Middle frontal gyrus (tissue), 1 donor: ENCODE results near the gene MYO1A.
"Not testable (repeated sequence)": the region's sequence is repeated elsewhere in the genome, so short reads cannot be mapped to it uniquely, and the experiment has no call there.

Experiments used
- DNase-seq: peaks from one replicate; pipeline ENCODE4 v3.0.0-alpha.2; 2015; ENCODE audit warnings: low spot score; ENCODE audit errors: extremely low spot score

Gene MYO1A

DNA sequence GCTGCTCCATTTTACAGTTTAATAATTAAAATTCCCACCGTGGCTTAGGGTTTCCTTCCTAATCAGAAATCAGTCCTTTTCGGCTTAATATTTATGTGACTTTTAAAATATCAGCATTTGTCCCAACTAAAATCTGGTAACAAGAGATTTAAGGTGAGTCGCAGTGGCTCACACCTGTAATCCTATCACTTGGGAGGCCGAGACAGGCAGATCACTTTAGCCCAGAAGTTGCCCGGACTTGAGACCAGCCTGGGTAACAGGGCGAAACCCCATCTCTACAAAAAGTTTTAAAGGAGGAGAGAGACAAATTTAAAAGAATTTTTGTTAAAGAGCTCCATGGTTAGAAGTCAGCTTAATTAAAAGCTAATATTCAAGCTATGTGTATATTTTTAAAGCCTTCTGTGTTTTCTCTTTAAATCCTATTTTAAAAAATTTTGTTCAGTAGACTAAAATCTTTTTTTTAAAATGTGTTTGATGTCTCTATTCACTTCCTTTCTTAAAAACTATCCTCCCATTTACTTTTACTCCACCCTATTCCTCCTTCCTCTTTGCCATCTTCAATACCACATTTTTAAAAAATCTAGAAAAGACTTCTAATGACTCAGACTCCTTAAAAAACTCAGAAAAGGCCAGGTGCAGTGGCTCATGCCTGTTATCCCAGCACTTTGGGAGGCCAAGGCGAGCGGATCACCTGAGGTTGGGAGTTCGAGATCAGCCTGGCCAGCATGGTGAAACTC is 29.8 kb downstream of the MYO1A start:
- DNase-seq = no peak

DNA sequence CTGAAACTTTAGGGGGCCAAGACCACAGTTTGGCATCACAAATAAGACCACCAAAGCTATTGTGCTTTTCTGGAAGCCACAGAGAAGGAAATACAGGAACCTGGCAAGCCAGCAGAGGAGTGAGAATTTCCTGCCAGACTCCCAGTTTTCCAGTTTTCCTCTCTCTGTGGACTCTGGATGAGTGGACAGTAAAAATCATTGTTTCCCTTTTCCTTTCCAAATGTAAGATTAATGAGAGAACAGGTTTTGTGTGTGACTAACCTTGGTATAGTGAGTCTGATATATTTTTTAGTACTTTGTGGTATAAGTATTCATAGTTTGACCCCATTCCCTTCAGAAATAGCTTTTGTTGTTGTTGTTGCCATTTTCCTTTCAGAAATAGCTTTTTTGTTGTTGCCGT is 31.0 kb downstream of the MYO1A start:
- DNase-seq = no peak

DNA sequence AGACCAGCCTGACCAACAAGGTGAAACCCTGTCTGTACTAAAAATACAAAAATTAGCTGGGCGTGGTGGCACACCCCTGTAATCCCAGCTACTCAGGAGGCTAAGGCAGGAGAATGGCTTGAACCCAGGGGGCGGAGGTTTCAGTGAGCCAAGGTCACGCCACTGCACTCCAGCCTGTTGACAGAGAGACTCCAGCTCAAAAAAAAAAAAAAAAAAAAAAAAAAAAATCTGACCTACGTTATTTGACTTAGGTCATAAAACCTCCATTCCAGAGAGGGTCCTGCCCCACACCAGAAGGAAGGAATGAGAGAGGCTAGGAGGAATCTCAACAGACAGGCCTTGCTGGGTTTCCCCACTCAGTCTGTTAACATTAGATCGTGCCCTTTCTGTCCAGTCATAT is 31.6 kb downstream of the MYO1A start:
- not testable (repeated sequence) for DNase-seq

DNA sequence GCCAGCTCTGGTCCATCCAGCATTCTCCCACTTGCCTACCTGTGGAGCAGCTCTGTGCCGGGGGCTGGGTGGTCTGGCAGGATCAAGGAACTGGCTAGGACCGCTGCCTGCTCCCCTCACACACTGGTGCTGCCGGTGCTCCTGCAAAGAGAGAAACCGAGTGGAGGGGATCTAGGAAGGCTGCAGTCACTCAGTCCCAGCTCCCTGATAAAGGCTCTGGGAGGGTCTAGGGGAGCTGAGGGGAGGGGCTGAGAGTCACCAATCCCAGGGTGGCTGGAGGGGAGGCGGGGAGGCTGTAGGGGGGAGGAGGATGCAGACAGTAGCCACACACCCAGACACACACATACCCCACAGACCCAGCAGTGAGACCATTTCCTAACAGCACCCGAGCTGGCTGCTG is 33.6 kb downstream of the MYO1A start, which contains the start of gene TAC3:
TAC3 (minus strand) TSS at position 182 of the 400 bp plus-strand sequence. CDS start 732 bp downstream, outside the sequence.
- no peak for DNase-seq

DNA sequence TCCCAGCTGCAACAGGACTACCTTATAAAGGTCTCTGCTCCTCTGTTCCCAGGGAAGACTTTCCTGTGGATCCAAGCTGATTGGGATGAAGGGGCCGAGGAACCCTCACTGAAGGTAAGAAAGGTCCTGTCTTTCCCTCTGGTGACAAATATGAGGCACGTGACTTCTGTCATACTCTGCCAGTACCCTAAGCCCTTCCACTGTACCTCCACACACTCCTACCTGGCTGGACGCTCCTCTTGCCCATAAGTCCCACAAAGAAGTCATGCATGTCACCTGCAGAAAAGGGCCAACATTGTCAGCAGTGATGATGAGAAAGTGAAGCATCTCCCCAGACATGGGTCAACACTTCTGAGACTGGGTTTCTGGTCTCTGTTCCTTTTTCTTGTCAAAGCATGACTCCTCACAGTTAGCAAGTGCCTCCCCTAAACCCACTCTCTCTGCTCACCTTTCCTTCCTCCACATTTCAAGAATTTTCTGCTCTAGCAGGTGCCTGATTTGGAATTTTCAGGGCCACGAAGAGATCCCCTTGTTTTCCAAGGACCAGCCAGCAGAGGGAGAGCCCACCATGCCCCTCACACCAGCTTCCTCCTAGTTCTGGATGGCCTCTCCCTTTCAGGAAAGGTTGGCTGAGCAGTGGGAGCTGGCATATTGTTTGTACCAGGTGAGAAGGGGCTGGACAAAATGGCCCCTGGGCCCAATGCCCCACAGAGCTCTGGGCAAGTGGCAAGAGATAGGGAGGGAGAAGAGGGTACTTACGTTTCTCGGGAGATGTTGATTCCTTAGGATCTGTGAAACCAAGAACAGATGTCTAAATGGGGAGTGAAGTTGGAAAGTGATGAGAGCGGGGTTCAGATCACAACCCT is 37.1 kb downstream of the MYO1A start:
- no peak for DNase-seq

DNA sequence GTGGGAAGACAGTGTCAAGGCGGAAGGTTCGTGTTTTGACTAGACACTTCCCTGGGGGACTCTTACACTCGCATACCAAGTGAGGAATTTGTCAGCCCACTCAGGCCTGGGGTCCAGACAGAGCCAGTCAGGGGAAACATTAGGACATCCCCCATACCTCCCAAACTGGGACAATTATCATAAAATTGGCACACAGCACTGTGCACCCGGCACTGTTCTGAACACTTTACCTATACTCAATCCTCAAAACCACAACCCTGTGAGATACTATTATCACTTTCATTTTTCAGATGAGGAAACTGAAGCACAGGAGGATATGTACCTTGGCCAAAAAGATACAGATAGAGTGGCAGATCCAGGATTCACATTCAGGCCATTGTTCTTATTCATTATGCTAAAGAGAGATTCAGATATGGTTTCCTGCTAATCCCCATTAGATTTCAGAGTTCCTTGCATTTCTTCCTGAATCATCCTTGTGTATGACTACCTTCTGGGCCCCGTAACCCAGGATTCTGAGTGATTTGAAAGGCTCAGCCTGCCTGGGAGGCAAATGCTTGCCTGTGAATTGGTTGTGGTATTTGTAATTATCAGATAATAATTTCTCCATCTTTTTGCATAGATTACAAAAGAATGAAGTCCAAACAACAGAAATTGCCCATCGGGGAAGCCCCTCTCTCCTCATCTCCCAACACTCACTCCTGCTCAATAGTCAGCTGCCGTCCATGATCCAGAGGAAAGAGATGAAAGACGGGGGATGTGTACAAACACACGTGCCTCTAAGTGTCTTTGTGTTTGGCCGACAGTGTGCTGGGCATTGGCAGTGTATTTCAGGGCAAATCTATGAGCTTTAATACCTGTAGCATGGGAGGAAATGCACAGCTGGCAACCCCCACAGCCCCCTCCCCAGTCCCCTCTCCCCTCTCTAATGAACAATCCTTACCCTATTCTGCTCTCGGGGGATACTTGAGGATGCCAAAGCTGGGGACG is 38.2 kb downstream of the MYO1A start:
- no peak for DNase-seq

DNA sequence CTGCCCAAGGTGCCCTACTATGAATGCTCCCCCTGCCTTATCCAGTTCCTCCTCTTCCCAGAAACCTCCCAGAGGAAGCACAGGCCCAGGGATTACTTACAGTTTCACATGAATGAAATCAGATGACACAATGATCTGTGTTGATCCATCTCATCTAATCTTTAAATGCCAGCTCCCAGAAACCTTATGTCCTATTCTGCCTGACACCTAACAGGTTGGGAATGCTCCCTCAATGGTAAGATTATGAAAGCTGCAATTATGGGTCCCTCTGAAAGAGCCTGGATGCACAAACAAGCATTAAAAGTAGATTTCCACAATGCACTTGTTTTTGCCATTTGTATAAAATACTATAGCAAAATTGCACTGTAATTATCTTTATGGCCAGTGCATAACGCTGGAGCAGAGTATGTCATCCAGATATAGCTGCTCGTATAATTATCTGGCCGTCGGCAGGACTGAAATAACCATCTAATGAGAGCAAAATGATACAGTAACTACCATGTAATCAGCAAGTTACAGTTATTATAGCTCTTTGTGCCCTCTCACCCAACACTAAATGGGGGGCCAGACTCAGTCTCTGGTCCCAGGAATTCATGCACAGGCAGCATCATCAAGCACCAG is 39.2 kb downstream of the MYO1A start:
- DNase-seq = no peak

DNA sequence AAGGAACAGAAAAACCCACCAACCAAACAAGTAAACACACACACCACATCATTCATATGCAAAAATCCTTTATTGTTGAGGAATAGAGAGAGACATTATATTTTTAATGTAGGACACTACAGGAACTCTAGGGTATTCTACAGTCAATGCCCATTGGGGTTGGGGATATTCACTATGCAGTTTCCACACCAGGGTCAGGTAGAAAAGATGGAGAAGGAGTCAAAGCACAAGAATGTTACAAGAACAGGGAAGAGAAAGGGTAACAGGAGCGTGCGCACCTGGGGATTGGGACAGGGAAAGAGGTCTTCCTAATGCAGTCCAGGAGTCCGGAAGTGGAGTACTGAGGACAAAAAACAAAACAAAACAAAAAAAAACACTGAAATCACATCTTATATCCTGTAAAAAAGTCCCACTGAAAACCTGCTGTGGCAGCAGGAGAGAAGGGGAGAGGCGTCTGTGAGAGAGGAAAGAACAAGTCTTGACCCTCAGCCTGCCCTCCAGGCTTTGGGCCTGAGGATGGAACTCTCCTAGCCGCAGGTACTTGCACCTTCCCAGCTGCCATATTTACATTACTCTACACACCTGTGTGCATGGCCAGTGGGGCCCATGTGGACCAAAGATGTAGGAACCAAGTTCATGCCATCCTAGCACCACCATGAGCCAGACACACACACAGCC is 39.8 kb downstream of the MYO1A start:
- DNase-seq = no peak

DNA sequence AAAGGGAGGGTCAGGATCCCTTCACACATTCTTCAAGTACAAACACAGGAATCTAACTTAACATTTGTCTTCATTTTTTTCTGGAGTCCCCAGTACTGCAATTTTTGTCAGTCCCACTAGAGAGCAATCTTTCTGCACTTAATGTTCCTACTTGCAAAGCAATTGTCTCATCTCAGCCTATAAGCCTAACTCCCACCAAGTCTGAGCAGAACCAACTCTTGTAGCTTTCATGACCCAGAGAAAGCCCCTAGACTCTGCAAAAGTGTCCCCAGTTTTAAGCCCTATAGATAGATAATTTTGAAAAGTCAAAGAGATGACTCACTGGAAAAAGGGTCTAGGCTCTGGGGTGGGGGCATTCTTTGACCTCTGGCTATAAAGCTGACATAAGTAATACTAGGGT is 41.8 kb downstream of the MYO1A start:
- no peak for DNase-seq

DNA sequence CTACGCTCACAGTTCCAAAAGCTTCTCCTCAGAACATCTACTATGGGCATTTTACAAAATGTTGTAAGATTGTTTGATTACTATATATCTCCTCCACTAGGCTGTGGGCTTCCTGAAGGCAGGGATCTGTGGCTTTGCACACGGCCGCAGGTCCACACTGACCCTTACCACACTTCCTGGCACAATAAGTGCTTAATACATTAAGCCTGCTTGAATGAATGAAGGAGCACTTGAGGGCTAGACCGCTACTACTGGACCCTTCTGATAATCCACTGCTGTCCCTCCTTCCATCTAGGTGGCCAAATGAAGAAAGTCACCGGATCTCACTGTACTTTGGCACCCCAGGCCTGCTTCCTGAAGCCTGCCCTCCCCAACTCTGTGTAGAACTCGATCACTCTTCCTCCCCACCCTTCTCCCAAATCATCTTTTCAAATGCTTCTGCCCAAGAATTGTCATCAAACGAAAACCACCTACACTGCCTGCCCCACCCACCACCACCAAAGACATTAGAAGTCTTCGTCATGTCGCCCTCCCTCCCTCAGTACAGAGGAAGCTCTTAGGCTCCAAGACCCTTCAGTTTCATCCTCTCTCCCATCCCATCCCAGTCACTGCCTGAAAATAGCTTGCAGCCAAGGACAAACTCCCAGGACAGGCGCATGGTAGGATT is 43.0 kb downstream of the MYO1A start:
- DNase-seq = no peak

DNA sequence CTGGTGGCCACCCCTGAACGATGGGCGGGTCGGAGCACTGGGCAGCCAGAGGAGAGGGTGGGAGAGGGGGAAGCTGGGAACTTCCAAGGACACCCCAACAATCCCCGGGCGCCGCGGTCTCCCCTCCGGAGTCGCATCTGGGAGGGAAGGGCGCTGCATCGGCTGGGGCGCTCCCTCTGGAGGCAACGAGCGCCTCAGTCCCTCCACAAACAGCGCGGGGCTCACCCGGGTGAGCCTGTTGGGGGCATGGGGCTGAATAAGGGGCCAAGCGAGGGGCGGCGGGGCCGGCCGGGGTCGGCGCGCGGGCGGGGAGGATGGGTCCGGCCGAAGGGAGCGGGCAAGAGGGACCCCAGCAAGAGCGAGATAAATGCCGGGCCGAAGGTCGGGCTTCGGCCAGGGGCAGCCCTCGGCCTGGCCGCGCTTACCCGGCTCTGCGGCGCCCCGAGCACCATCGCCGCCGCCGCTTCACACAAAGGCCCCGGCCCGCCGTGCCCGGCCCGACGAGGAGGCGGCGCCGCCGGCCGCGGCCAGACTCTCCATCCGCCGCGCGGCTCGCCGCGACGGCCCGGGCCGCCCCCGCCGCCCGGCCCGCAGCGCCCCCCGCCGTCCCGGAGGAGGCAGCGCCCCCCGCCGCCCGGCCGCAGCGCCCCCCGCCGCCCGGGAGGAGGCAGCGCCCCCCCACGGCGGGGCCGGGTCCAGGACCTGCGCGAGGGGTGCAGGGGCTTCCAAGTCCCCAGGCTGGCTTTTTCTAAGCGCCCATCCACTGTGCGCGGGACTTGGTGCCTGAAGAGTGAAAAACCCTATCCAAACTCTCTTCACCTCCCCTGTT is 43.7 kb downstream of the MYO1A start, which contains the start of gene ZBTB39:
ZBTB39 (minus strand) TSS at position 567 of the 829 bp plus-strand sequence. CDS start 1,629 bp downstream, outside the sequence.
- DNase-seq = no peak

DNA sequence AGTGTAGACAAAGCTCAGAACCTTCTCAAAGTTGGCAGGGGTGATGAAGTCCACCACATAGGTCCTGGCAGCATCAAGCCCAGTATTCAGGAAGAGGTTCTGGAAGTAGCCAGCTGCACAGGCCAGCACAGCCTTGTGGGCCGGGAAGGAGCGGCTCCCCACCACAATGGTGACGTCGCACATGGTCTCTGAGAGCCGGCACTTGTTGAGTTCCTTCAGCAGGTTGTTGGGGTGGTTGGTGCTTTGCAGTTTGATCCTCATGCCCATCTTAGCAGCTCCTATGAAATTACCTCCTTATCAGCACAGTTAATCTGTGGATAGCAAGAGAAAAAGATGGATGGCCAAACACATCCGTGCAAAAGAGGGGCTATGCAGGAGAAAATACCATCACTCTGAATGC is 45.3 kb downstream of the MYO1A start:
- DNase-seq = no peak

DNA sequence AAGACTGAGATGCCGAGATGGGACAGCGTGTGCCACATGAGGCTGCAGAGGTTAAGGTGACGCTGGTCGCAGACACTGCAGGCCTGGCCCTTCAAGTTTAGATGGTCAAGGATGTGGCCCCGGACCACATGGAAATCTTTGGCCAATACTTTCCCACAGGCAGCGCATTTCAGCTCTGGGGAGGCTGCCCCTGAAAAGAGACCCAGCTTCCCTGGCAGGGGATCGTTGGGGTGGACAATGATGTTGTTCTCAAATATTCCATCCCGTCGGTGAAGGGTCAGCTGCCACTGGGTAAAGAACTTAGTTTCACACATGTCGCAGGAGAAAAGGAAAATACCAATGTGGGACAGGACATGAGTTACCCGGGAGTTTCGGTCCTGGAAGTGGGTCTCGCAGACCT is 46.5 kb downstream of the MYO1A start:
- no peak for DNase-seq

DNA sequence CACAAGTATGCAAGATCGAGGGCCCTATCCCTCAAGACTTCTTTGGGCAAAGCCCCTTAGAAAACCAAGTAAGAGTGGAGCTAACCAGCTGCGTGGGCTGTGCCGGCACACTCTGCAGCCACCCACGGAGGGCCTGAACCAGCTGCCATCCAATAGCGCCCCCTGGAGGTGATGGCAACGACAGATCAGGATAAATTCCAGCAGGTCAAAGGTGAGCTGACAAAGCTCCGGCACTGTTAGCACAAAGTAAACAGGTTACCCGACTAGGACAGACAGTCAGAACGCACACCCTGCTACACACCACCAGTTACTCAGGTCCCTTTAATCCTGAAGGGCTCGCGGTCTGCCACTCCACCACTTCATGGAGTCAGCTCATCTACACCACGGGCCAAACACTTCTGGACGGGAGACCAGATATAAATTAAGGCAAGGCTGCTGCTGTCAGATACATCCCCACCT is 48.5 kb downstream of the MYO1A start:
- DNase-seq = no peak

DNA sequence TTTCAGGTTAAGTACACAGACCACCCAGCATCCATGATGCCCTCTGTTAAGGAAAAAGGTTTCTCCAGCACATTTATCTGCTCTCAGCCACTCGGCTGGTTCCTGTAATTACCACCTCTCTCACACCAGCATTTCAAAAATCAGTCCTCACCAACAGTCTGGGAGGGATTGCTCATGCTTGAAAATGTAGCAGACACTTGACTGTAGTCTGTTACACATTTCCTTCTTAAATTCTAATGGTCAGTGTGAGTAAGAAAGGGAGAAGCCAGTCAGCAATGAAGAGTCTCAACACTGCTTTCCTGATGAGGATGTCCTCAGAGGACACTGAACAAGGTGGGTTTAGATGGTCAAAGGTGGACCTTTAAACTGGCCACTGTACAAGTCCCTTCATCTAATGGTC is 49.5 kb downstream of the MYO1A start:
- DNase-seq = no peak

DNA sequence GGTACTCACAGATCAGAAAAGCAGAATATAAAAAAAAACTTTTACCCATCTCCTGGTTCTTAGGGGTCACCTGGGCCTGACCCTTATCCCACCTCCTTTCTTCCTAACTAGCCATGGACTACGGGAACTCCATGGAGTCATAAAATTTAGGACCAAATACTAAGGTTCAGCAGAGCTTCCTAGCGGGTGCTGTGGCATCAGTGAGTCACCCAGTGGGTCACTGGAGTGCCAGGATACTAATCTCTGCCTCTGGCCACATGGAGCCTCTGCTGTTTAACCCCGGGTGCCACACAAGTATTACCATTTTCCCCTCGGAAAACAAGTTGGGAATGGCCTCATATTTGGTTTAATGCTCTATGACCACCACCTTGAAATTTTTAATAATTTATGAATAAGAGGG is 50.5 kb downstream of the MYO1A start:
- DNase-seq = no peak

DNA sequence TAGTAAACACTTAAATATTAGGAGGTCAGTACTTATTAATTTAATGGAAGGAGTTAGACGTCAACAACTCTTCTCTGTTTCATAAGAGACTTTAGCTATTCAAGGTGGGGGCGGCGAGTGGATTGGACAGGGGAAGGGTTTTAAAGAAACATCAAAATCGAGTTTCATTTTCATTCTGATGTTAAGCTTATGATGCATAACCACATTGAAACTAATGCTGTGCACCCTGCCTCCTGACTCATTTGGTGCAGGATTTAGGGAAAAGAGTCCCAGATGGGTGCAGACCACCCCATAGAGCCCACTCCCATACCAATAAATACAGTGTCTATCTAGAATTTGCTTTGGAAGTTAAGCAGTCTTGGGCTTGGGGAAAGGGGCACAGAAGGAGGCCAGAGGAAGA is 50.9 kb downstream of the MYO1A start:
- no peak for DNase-seq

DNA sequence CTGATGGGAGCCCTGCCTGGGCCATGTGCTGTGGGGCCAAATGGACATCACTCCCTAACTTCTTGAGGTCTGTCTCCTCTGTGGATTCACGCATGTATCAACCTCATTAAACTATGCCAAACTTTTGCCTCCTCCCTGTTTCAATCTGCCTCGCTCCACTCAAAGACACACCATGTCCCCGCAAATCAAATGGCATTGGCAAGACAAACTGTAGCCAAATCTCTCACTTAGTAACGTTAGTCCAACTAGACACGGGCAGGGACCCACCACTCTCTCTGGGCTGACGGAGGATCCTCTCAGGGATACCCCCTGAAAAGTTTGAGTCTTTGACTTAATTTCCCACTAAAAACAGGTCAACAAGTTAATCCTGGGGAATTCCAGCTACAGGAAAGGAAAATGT is 51.6 kb downstream of the MYO1A start:
- no peak for DNase-seq
